ELF-1 (cell line): Measurements from ENCODE around the gene TMED6.

Experiments
- DNase-seq: peaks from one replicate; pipeline ENCODE4 v3.0.0-alpha.2; 2016; ENCODE audit warnings: low read depth, low spot score

TMED6 gene

DNA sequence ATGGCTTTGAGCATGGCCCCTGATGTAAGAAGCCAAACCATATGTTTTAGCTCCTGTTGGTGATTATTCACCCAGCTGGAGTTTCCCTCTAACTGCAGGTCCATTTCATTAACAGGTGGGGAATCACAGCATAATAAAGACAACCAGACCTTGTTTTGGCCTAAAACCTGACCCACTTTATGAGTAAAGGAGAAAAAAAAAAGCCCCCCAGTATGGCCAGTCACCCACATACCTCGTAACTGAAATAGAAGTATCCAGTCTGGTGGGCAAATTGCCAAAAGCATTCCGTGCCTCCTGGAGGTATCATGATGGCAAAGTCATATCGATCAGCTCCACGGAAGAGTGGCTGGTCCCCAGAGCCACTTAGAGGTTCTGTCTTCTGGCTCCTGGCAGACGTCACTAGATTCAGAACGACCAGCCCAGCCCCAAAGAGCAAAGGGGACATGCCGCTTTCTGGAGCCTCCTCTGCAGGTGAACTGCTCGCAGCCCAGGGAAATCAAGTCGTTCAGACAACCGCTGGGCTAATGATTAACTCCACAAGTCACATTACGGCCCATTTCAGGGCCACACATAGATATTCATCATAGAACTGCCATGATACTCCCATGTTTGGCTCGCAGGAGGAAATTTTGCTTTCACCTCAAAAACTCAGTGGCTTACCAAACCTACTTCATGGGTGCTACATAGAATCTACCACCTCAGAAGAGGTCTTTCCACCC is at the start of gene TMED6:
TMED6 (minus strand) TSS at position 478 of the 719 bp plus-strand sequence; CDS start at position 445, 33 bp downstream.
- DNase-seq, result no peak

DNA sequence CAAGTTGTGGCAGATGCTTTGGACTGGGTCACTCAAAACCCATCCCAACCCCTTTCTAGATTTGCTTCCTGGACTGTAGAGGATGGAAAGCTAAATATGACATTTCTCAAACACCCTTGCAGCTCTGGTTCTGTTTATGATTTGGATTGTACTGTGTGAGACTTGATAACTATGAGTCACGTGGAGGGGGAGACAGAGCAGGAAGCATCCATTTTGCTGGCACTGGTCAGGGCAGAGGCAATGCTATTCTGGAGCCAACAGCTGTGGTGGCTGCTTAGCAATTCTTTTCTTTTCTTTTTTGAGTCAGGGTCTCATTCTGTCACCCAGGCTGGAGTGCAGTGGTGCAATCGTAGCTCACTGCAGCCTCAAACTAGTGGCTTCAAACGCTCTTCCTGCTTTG is 47.8 kb upstream of the TMED6 start:
- no peak for DNase-seq

GRCh38 chr16:69397821-69398521 is 46.4 kb upstream of the TMED6 start:
- peak; percentile 78 for DNase-seq

- DNase-seq, result peak; percentile 62
Observed at GRCh38 chr16:69396187-69397061, 44.8 kb upstream of the TMED6 start.

DNA sequence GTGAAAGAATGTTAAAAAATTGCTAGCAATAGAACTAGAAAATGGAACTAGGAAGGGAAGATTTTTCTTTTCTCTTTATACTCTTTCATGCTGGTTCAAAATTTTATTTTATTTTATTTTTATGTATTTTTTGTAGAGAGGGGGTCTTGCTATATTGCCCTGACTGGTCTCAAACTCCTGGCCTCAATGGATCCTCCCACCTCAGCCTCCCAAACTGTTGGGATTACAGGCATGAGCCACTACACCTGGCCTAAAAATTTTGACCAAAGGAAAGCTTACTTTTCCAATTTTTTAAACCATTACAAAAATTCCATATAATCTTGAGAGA is 44.2 kb upstream of the TMED6 start:
- no peak for DNase-seq

DNA sequence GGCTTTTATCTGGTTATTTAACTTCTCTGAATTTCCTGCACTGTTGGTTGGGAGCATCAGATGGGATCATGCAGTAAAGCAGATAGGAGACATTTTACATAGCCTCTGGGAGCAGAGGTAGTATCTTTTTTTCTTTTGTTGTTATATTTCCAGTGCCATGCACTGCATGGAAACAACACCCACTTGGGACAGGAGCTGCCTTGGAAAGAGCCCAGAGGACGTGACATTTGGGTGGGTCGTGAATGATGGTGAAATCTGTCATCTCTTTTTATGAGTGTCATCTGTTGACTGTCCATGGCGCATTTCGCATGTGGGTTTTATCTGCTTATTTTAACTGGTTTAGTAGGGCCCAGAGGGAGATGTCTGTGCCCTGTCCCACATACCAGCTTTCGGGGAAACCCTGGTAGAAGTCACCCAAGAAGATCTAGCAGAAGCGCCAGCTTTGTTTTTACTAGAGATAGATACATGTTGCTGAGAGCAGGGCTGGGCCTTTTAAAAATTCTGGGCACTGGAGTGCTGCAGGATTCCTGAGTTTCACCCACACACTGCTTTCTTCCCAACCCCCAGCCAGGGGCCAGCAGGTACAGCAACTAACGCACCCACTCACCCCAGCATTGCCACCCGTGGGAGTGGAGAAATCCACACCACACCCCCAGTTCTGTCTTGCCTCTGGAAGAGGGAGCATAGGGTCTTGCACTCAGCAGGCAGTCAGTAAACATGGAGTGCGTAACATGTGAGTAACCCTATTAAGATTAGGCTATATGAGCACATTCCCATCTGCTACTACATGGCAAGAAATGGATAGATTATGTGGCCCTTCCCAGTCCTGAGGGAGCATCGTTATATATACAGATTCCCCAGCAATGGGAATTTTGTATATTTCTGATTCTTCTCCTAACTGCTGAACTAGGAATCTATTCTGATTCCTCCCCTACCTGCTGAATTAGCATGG is 42.6 kb upstream of the TMED6 start:
- DNase-seq, result no peak

DNA sequence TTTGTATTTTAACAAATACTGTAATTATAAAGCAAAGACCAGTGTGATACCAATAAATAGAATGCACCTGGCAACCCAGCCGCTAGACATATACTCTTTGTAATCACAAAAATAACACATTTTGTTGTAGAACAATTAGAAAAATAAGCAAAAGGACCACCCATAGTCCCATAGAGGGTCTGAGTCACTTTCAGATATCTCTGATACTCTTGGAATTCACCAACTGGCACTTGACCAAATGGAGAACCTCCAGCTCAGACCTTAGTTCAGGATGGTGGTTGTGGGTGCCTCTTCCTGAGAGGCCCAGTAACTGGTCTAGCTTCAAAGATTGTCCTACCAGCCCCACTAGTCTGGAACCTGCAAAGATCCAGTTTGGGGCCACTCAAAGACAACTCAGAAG is 35.0 kb upstream of the TMED6 start:
- no peak for DNase-seq

- no peak for DNase-seq
Observed at GRCh38 chr16:69384974-69385373, 33.4 kb upstream of the TMED6 start.

- no peak for DNase-seq
Observed at GRCh38 chr16:69382421-69382820, 30.8 kb upstream of the TMED6 start.

GRCh38 chr16:69381231-69381630 is 29.6 kb upstream of the TMED6 start:
- DNase-seq, result no peak

DNA sequence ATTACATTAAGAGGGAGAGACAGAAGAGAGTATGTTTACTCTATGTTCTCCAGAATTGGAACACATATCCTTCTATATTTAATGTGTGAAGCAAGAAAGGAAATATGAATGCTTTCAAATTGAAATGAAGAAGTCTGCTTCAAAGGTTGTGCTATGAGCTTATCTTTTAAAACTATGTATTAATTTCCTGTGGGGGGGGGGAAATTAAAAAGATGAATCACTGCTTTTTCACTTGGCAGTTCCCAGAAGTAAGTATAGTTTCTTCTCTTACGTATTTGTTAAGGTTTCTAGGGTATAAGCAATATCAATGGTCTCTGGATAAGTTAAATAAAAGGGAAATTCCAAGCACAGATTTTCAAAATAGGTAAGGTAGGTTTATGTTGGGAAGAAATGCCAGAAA is 27.2 kb upstream of the TMED6 start:
- no peak for DNase-seq

DNA sequence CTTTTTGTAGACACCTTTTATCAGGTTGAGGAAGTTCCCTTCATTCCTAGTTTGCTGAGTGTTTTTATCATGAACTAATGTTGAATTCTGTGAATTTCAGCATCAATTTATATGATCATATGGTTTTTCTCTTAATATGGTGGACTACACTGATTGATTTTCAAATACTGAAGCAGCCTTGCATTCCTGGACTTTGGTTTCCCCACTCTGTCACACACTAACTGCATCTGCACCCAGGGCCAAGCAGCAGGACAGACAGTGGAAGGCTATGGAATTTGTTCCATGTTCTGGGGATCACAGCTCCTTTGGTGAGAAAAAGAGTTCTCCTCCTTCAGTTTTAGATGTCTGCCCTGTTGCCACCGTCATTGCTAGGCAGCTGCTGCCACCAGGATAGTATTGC is 26.4 kb upstream of the TMED6 start:
- no peak for DNase-seq

- no peak for DNase-seq
Observed at GRCh38 chr16:69376393-69377059, 24.9 kb upstream of the TMED6 start.

GRCh38 chr16:69373019-69373418 is 21.4 kb upstream of the TMED6 start:
- peak; percentile 42 for DNase-seq

DNA sequence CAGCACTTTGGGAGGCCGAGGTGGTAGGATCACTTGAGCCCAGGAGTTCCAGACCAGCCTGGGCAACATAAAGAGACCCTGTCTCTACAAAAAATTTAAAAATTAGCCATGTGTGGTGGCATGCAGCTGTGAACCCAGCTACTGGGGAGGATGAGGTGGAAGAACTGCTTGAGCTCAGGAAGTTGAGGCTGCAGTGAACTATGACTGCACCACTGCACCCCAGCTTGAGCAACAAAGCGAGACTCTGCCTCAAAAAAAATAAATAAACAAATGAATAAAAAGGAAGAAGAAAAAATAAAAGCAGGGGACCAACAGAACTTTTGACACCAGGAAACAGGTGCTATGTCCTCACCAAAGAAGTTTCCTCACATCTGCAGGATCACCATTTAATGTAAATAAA is 20.0 kb upstream of the TMED6 start:
- no peak for DNase-seq

DNA sequence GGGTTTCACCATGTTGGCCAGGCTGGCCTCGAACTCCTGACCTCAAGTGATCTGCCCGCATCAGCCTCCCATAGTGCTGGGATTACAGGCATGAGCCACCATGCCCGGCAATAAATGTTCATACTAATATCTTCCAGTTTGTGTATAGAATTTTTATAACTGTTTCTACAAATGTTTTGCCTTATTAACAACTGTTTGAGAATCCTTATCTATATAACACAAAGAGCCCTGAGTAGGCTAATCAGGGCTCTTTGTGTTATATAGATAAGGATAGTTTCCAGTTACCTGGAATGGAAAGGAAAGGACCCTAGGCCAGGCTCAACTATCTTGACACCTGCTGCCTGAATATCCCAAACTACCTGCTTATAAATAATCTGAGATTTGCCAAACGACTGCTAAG is 17.3 kb upstream of the TMED6 start:
- no peak for DNase-seq

DNA sequence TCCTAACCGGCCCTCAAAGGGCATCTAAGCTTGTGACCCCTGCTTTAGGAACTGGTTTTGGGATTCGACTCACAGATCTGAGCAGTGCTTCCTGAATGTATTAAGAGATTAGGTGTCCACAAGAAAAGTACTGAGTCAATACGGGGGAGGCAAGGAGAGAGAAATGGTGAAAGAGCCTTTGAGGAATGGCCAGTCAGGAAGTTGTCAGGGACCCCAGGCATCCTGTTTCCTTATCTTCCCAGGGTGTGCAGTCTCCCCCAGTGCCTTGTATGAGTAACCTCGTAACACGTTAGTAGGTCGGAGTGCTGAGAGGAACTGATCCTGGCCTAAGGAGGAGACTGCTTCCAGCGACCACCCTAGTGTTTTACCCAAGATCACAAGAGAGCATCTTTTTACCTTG is 16.4 kb upstream of the TMED6 start:
- DNase-seq, result peak; percentile 47

- no peak for DNase-seq
Observed at GRCh38 chr16:69366431-69366830, 14.8 kb upstream of the TMED6 start.

- DNase-seq, result no peak
Observed at GRCh38 chr16:69365901-69366300, 14.3 kb upstream of the TMED6 start.

GRCh38 chr16:69364088-69364487 is 12.5 kb upstream of the TMED6 start:
- DNase-seq, result no peak

DNA sequence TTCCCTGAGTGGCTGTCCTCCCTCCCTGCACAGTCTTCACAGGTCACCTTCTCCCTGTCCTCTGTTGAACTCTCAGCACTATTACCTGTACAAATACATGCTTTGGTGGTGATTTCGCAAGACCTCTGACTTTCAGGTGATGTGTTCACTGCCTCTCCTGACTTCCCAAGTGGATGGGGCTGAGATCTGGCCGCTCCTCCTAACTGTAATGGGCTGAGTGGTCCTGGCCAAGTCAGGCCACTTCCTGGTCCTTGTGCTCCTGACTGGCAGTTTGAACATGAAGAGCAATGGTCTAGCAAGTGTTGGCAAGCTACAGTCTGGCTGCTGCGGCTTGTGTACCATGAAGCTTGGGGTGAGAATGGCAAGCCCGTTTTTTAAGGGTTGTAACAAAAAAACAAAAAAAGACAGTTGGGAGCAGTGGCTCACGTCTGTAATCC is 11.7 kb upstream of the TMED6 start:
- DNase-seq, result no peak
